NCI-H774 (cell line): Measurements from ENCODE around the gene ORAI3.
A peak's percentile ranks its signal among the peaks of the same experiment; 100 is the strongest.
"Not testable (repeated sequence)": the region's sequence is repeated elsewhere in the genome, so short reads cannot be mapped to it uniquely, and the experiment has no call there.

Experiments used
- DNase-seq: peaks from one replicate; lab custom pipeline; 2025; lab: John Stamatoyannopoulos, UW

Gene ORAI3

DNA sequence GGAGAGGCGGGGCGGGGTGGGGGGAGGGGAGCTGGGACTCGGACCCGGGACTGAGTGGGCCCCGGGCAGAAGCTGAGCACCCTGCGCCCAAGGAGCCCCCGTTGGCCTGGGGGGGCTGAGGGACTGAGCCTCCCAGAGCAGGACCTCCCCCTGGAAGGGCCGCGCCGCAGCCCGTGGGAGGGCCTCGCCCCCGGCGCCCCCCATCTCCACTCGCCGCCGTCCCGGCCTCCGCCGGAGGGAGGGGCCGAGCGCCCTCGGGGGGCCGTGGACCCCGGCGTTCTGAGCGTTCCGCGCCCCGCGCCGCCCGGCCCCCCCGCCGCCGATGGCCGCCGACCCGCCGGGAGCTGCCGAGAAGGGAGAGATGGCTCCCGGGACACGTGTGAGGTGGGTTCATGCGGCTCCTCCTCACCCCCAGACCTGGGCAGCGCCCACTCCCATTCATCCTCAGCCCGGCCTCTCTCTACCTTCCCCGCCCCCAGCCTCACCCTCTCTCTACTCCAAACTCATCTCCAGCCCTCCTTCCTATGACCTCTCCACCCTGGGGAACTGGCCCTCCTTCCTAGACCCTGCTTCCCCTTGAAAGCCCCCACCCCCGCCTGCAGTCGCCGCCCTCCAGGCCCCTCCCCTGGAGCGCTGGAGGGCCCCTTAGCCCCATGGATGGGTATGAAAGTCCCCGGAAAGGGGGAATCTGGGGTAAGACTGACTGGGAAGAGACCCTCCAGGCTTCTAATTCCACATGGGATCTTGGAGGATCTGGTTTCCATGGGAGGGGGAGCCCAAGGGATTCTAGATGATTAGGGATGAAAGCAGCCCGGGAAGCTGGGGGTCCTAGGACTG lies 24.6 kb upstream of the ORAI3 start:
- no peak for DNase-seq

DNA sequence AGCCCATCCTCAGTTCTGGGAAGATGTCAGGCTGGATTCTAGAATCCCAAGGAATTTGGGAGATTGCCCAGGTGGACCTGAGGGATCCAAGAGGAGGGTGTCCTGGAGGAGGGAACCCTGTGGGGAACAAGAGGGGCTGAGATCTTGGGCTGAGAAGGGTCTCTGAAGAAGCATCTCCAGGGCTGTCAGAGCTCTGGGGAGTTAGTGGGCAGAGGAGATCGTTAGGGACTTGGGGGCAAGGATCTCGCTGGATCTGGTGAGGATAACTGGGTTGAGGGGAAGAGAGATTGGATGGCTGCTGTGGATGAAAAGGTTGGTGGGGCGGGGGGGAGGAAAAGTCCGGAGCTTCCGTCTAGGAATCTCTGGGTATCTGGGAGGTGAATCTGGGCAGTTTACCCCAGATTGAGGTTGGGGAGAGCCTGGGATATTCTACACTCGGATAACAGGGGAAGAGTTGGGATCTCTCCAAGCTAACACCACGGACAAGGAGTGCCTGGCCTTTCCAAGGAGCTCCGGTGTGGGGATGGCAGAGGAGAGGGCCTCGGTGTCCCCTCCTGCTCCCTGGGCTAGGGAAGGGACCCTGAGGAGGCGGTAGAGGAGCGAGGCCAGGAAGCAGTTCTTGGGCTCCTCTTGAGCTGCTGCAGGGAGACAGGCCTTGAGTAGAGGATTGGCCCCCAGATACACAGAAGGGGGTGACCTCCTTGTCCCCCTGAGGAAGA lies 23.8 kb upstream of the ORAI3 start:
- DNase-seq: no peak

DNA sequence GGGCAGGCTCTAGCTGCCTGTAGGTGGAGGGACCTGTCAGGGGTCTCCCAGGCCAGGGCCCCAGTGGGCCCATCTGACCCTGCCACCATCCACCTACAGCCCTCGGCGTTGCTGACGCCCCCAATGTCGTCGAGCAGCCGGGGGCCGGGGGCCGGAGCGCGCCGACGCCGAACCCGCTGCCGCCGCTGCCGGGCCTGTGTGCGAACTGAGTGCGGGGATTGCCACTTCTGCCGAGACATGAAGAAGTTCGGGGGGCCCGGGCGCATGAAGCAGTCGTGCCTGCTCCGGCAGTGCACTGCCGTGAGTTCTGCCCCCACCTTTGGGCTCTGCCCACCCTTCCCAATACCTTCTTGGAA lies 23.3 kb upstream of the ORAI3 start:
- no peak for DNase-seq

DNA sequence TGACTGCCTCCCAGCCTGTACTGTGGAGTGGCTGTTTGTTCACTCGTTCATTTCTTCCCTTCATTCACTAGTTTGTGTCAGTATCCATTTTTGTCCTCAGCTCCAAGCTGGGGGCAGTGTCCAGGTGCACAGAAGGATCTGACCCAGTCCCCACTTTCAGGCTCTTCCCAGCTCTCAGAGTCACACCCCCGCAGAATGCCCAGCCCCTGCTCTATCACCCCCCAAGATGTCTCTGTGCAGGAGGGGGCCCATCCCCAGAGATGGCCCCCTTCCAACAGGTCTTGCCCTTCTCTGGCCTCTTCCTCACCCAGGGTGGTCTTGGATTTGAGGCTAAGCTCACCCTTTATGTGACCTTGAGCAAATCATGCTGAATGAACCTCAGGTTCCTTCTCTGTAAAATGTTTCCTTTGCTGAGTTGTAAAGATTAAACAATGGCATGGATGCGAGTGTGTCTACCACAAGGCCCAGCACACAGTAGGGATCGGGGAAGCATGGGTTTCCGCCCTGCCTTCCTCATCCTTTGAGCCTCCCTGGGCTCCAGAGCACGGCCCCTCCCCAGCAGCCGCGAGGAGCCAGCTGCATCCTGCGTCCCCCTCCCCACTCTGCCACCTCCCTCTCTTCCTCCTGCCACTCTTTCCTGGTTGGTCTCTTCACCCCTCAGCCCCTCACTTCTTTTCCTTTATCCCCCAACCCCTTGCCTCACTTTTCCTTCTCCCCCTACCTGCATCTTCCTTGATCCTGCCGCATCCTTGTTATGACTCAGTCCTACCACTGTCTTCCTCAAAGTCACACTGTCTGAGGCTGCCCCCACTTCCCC lies 22.7 kb upstream of the ORAI3 start:
- DNase-seq: no peak

DNA sequence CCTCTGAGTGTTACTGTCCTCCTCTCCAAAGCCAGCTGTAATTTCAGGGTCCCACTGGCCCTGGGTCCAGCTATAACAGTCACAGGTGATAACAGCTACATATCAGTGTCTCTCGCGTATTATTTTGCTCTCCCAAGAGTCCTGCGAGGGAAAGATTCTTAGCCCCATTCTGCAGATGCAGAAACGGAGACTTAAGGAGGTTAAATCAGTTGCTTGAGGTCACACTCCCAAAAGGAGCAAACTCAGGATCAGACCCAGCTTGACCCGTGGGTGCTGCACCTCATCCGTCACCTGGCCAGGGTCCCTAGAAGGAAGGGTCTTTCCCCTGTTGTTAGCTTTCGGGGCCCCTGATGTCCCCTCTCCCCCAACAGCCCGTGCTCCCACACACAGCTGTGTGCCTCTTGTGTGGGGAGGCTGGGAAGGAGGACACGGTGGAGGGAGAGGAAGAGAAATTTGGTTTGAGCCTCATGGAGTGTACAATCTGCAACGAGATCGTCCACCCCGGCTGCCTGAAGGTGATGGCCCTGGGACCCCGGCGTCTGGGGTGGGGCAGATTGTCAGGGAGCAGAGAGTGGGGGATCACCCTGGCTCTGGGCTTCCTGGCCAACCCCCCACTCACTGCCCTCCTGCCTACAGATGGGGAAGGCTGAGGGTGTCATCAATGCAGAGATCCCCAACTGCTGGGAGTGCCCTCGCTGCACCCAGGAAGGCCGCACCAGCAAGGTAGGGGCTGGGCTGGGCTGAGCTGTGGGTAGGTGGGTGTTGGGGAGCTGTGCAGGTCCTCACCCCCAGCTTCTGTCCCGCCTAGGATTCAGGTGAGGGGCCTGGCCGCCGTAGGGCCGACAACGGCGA lies 21.7 kb upstream of the ORAI3 start:
- no peak for DNase-seq

DNA sequence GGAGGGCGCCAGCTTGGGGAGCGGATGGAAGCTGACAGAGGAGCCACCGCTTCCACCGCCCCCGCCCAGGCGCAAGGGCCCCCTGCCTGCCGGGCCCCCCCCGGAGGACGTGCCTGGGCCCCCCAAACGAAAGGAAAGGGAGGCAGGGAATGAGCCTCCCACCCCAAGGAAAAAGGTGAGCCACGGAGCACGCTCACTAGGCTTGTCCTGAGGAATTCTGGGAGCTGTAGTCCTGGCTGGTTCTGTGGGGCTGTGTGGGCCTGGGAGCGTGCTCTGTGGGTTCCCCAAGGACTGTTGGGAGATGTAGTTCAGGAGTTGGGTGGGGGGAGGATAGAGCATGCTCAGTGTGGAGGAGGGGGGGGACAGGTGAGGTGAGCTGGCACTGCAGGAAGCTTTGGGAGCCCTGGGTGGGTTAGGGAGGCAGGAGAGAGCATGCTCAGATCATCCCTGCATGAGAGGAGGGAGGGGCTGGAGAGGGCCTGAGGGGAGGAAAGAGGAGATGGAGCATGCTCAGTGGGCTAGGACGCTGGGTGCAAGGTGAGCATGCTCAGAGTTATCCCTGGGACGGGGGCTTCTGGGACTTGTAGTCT lies 21.0 kb upstream of the ORAI3 start:
- DNase-seq: peak; percentile 89

DNA sequence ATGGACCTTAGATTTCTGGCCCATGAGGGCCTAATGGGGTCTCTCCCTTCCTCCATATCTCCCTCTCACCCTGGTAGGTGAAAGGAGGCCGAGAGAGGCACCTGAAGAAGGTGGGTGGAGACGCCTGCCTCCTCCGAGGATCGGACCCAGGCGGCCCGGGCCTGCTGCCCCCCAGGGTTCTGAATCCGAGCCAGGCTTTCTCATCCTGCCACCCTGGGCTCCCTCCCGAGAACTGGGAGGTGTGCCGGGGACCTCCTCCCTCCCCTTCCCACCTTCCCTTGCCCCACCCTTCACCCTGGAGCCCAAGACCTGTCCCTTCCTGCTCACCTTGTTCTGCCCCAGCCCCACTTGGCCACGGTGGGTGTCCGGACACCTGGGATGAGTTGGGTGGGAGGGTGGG lies 20.5 kb upstream of the ORAI3 start:
- no peak for DNase-seq

DNA sequence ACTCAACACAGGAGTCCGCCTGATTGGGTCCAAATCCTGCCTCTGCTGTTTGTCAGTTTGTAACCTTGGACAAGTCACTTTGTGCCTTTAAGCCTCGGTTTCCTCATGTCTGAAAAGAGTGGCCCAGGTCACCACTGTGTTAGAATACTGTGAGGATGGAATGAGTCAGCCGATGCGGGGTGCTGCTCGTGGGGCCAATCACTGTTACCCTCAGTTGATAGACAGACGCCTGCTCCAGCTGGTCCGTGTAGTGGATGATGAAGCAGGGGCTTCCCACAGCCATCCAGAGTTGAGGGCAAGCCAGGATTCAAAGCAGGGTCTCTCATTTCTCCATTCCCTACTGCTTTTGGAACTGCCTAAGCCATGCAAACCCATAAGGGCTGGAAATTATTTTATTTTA lies 19.7 kb upstream of the ORAI3 start:
- DNase-seq: no peak

DNA sequence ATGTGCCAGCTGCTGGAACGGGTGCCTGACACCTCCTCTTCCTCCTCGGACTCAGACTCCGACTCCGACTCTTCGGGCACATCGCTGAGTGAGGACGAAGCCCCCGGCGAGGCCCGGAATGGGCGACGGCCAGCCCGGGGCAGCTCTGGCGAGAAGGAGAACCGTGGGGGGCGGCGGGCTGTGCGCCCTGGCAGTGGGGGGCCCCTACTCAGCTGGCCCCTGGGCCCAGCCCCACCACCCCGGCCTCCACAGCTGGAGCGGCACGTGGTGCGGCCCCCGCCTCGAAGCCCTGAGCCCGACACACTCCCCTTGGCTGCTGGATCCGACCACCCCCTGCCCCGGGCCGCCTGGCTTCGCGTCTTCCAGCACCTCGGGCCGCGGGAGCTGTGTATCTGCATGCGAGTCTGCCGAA lies 18.7 kb upstream of the ORAI3 start:
- no peak for DNase-seq

DNA sequence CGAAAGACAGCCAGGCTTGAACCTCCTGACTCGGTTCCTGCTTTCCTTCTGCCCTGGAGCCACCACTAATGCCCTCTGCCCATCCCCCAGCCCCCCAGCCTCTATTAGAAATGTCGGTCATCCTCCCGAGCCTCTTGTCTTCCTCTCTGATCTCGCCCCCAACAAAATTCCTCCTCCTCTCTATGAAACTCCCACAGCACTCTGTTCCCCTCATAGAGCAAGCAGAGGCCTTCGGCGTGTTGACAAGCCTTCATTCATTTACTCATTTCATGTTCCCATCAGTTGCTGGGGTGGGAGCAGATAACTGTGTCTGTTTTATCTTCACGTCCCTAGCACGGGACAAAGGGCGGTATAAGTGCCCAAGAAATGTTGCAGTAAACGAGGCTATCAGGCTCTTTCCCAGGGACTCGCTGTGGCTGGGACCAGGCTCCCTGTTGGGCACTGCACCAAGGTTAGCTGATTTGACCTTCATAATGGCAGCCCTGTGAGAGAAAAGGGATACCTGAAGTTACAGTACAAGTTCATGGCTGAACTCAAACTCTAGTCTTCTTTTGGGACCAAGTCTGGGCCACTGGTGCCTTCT lies 17.7 kb upstream of the ORAI3 start:
- no peak for DNase-seq

DNA sequence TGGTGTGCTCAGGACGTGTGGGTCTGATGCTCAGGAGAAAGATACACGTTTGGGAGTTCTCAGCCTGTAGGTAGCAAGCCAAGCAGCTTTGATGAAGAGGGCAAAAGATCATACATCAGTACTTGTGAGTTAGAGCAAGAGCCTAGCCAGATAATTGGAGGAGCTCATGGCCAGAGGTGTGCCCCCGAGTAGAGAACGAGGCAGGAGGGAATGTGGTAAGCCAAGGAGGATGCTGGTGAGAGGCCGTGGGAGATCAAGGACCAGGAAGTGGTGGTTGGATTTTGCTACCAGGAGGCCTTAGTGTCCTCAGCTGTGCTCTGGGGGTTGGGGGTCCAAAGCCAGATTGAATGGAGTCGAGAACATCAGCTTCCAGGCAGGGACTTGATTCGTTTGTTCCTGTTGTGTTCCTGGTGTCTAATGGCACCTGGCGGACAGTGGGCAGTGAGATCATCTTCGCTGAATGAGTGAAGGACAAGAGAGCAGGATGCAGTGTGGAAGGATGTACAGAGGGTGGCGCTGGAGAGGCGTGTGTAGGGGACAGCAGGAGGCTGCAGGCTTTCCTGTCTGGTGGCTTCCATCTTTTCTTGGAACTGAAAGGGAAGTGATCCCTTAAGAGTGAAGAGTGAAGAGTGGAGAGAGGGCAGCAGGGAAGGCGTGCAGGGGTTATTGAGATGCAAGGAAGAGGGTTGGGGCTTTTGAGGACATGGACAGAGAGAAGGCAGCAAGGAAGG lies 13.9 kb upstream of the ORAI3 start:
- DNase-seq: peak; percentile 29

DNA sequence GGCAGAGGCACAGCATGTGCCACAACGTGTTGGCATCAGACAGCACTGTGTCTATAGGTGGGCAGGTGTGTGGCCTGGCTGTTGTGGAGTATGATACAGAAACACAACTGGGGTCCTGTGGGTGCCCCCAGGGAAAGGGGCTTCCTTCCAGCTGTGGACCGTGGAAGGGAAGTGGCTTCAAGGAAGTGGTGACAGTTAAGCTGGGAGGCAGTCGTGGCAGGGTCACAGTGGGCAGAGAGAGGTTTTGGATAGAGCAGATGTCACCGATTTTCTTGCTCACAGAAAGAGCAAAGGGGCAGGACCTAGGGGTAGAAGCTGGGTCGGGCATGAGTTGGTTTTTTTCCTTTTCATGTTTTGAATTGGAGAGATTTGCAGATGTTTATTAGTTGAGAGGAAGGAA lies 11.2 kb upstream of the ORAI3 start:
- no peak for DNase-seq

DNA sequence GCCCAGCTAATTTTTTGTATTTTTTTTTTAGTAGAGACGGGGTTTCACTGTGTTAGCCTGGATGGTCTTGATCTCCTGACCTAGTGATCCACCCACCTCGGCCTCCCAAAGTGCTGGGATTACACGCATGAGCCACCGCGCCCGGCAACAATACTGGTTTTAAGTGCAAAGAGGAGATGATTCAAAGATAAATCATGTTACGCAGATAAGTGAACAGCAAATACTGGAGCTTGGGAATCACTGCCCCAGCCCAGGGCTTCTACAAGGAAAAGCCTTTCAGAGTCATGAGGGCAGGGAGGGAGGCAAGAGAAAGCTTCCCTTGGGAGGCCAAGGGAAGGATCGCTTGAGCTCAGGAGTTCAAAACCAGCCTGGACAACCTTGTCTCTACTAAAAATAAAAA lies 9.3 kb upstream of the ORAI3 start:
- not testable (repeated sequence) for DNase-seq

DNA sequence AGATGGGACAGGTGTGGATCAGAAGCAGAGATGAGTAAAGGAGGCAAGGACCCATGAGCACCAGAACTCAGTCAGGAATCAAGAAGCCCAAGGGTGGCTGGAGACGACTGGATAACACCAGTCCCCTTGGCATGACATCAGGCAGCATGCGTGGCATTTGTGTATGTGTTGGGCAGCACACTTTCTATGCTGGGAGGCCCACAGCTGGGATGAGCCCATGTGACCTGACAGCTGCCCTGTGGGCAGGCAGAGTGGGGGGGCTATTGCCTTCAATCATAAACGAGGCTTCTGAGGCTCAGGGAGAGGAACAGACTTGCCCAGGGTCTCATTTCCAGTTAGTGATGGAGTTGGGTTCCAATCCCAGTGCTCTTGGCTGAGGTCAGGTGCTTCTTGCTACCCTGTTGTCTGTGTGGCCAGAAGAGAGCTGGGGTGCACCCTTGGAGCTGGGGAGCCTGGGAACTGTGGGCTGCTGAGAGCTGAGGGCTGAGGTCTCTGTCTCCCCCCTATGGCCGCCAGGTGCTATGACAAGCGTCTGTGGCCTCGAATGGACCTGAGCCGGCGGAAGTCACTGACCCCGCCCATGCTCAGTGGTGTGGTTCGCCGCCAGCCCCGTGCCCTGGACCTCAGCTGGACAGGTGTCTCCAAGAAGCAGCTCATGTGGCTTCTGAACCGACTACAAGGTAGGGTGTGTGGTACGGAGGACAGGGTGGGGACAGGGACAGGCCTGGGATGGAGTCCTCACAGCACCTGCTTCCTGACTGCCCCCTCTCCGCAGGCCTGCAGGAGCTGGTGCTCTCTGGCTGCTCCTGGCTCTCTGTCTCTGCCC lies 7.1 kb upstream of the ORAI3 start:
- peak; percentile 56 for DNase-seq

DNA sequence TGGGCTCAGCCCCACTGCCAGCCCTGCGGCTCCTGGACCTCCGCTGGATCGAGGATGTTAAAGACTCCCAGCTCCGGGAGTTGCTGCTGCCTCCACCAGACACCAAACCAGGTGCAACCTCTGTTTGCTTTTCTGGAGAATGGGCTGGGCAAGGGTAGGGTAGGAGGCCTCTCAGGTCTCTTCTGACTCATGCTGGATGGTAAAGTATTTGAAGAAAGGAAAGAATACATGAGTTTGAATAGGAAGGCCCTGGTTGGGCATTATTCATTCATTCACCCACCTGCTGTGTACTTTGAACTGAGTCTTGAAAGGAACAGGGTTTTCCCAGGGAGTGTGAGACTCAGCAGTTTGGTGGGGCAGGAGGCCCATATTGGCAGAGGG lies 6.5 kb upstream of the ORAI3 start:
- no peak for DNase-seq

DNA sequence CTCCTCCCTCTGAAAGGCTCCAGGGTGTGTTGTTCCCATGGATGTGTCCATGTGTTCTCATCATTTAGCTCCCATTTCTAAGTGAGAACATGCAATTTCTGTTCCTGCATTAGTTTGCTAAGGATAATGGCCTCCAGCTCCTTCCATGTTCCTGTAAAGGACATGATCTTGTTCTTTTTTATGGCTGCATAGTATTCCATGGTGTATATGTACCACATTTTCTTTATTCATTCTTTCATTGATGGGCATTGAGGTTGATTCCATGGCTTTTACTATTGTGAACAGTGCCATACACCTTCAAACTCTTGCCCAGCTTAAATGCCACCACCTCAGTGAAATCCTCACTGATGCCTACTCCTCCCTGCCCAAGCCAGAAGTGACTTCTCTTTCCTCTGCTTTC lies 4.5 kb upstream of the ORAI3 start:
- no peak for DNase-seq

DNA sequence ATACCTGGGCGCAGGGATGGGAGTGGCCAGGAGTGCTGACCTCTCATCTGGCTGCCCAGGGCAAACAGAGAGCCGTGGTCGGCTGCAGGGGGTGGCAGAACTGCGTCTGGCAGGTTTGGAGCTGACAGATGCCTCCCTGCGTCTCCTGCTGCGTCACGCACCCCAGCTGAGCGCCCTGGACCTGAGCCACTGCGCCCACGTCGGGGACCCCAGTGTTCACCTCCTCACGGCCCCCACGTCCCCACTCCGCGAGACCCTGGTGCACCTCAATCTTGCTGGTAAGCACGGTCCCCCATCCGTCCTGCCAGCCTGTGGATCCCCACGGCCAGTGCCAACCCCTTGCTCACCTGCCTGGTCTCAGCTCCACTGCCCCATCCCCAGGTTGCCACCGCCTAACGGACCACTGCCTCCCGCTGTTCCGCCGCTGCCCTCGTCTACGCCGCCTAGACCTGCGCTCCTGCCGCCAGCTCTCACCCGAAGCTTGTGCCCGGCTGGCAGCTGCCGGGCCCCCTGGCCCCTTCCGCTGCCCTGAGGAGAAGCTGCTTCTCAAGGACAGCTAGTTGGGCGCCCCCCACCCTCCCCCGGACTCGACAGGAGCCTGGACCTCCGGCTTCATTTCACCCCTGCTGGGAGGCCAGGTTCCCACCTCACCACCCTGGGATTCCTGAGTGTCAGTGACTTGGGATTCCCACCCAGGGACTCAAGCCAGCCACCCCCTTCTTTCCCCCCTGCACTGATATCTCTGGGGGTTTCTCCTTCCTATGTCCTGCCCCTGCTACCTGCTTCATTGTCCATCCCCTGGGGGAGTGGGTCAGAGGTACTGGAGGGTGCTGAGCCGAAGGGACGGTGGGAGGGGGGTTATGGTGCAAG lies 2.0 kb upstream of the ORAI3 start:
- no peak for DNase-seq

DNA sequence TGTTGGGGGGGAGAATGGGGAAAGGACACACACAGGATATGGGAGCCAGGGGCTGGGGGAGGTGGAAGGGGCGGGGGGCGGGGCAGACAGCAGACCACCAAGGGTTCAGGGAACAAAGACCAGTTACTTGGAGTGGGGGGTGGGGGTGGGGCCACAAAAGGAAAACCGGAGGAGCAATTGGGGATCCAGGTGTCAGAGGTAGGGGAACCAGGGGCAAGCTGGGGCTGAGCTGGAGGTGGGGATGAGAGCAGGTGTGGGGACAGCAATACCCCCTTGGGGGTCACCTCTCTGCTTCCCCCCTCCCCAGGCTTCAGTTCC lies 1.4 kb upstream of the ORAI3 start:
- no peak for DNase-seq
